GM23248 (cell line): ENCODE measurements around the gene KRTAP5-1. TPM values are rescaled to one million over a fixed set of nuclear protein-coding genes. Genes with fewer than 3 reads are reported as not detected.

Source experiments
- DNase-seq: peaks from one replicate; pipeline ENCODE4 v3.0.0-alpha.2; 2015
- H2AFZ ChIP-seq: fragments of 200-600 bp; sonication (generic); 2 replicates; pipeline ENCODE4 v1.6.1; 2016; ENCODE audit warnings: antibody characterized with exemption
- H3F3A ChIP-seq: fragments of 200-600 bp; sonication (generic); 2 replicates; pipeline ENCODE4 v1.6.1; 2016; ENCODE audit warnings: mild to moderate bottlenecking, antibody characterized with exemption, mixed run types; ENCODE audit not compliant: insufficient read depth
- H3K27ac ChIP-seq: fragments of 200-600 bp; sonication (generic); 2 replicates; pipeline ENCODE4 v1.5.1; 2016; ENCODE audit warnings: mild to moderate bottlenecking
- H3K27me3 ChIP-seq: fragments of 200-600 bp; sonication (generic); replicated peaks from 2 replicates; pipeline ENCODE4 v1.6.1; 2016; ENCODE audit warnings: mild to moderate bottlenecking; ENCODE audit not compliant: insufficient read depth
- H3K36me3 ChIP-seq: fragments of 200-600 bp; sonication (generic); 2 replicates; pipeline ENCODE4 v1.6.1; 2016; ENCODE audit warnings: low read depth, mild to moderate bottlenecking
- H3K4me1 ChIP-seq: fragments of 200-600 bp; sonication (generic); 2 replicates; pipeline ENCODE4 v1.6.1; 2016; ENCODE audit warnings: mild to moderate bottlenecking; ENCODE audit not compliant: insufficient read depth
- H3K4me2 ChIP-seq: fragments of 200-600 bp; sonication (generic); one replicate; pipeline ENCODE4 v1.6.1; 2016; ENCODE audit warnings: mild to moderate bottlenecking; ENCODE audit not compliant: unreplicated experiment
- H3K4me3 ChIP-seq: fragments of 200-600 bp; sonication (generic); 2 replicates; pipeline ENCODE4 v1.5.1; 2016; ENCODE audit warnings: mild to moderate bottlenecking
- H3K79me2 ChIP-seq: fragments of 200-600 bp; sonication (generic); 2 replicates; pipeline ENCODE4 v1.6.1; 2016; ENCODE audit warnings: mild to moderate bottlenecking; ENCODE audit not compliant: insufficient read depth
- H3K9ac ChIP-seq: fragments of 200-600 bp; sonication (generic); 2 replicates; pipeline ENCODE4 v1.6.1; 2016; ENCODE audit warnings: mild to moderate bottlenecking
- H3K9me2 ChIP-seq: fragments of 200-600 bp; sonication (generic); 2 replicates; pipeline ENCODE4 v1.6.1; 2016; ENCODE audit warnings: mixed run types, mild to moderate bottlenecking, moderate library complexity; ENCODE audit not compliant: insufficient read depth
- H3K9me3 ChIP-seq: fragments of 200-600 bp; sonication (generic); one replicate; pipeline ENCODE4 v1.6.1; 2017; ENCODE audit warnings: low read depth
- H4K20me1 ChIP-seq: fragments of 200-600 bp; sonication (generic); 2 replicates; pipeline ENCODE4 v1.6.0; 2016; ENCODE audit not compliant: insufficient read depth
- EZH2 ChIP-seq: fragments of 200-600 bp; sonication (generic); IDR thresholded peaks from 2 replicates; pipeline ENCODE4 v1.6.1; 2018; ENCODE audit warnings: antibody characterized with exemption, mild to moderate bottlenecking; ENCODE audit not compliant: insufficient read depth, poor library complexity, severe bottlenecking
- EZH2phosphoT487 ChIP-seq: fragments of 200-600 bp; sonication (generic); IDR thresholded peaks from 2 replicates; pipeline ENCODE4 v1.6.1; 2018; ENCODE audit warnings: antibody characterized with exemption, moderate library complexity, mild to moderate bottlenecking, low read depth; ENCODE audit not compliant: insufficient read depth
- WGBS, 2 experiments: methylation state at CpG; one replicate each; pipeline ENCODE4 v1.1.6; 2015 to 2017; ENCODE audit warnings: low lambda C conversion rate in 2 of 2, low coverage in 1 of 2; ENCODE audit errors: missing lambda C conversion rate in 2 of 2; 5-methylcytosine and 5-hydroxymethylcytosine counted together
- in situ Hi-C: fragments of 300-500 bp; cut with MboI; formaldehyde crosslinking; loops from 2 replicates; pipeline ENCODE4 v1.15.0; 2020
- polyA plus RNA-seq: library from polyadenylated mRNA; unstranded; fragments of >200 nt; fragmentation: Nextera tagmentation; extraction: Ambion mirVana; gene quantifications from 2 replicates; pipeline ENCODE4 v1.2.1, GENCODE V29; 2016
- total RNA-seq: library from RNA; depleted of rRNA; stranded (reverse); fragments of >200 nt; shearing (Covaris generic); gene quantifications from 2 replicates; pipeline ENCODE4 v1.2.3, GENCODE V29; 2014

Gene KRTAP5-1
- total and polyA plus RNA-seq, 2 experiments from 2014 or later, result not detected

DNA sequence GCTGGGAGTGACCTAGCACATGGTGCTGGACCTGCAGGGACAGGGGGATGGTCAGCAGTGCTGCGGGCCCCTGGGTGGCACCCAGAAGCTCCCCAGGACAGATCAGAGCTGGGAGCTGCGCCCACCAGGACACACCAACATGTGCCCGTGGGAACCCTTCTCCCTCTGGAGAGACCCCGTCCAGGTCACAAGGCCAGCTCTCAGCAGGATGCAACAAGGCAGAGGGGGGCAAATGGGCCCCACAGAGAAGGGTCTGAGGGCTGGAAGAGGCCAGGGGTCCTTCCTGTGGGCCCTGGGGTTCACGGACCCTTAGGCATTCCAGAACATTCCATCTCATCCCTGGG lies 19.2 kb downstream of the KRTAP5-1 start:
- Histone ChIP-seq H3K27ac (no peak overlapping the region), H3K9ac (no peak overlapping the region), H3K4me2 (no peak overlapping the region), H3K79me2 (no peaks in the 10 kb centered on the region), H3K4me1 (no peaks in the 10 kb centered on the region), H3K27me3 (peaks cover 4% of the 10 kb centered on the region; the same call in 1 of the 2 replicates), H4K20me1 (no peaks in the 10 kb centered on the region), H3K9me2 (no peaks in the 10 kb centered on the region), H3K4me3 (no peak overlapping the region), H3F3A (no peaks in the 10 kb centered on the region), H3K9me3 (no peaks in the 10 kb centered on the region), H3K36me3 (no peaks in the 10 kb centered on the region), H2AFZ (no peak overlapping the region)
- WGBS, 2 experiments, result 76 to 79% methylated on average over 4 to 5 of the region's 5 CpGs
- TF ChIP-seq EZH2phosphoT487, result no peak
- no peak for TF ChIP-seq EZH2
- in situ Hi-C loops, result no loop called here
- DNase-seq, result no peak

DNA sequence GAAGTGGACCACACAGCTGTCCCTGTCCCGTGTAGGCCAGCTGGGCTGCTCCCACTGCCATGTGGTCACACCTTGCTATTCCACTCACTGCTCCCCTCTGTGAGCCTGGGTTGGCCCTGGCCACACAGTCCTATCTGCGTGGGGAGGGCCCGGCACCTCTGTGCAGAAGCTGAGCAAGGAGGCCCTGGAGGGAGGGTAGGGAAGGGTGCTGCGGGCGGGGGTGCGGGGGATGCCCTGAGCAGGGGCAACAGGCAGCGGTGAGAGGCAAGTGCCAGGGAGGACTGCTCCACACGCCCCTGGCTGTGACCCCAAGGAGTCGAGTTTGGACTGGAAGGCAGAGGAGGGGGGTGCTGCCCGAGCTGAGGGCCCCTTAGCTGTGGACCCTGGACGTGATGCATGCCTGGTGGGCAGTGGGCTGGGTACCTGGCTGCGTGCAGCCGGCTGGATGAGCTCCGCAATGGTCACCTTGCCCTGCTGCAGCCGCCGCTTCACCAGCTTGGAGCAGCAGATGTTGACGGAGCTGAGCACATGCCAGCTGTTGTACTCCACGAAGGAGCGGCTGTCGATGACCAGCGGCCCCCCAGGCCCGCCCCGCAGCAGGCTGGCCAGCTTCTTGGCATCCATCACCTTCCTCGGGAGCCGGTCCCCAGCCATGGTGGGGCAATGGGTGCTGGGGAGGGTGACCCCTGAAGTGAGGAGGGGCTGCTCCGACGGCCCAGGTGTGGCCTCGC lies 19.7 kb downstream of the KRTAP5-1 start:
- H3K36me3 ChIP-seq, result no peaks in the 10 kb centered on the region
- no peak overlapping the region for H3K4me3 ChIP-seq
- no peak overlapping the region for H3K27ac ChIP-seq
- no peaks in the 10 kb centered on the region for H3F3A ChIP-seq
- H3K9ac ChIP-seq, result no peak overlapping the region
- H4K20me1 ChIP-seq, result no peaks in the 10 kb centered on the region
- no peaks in the 10 kb centered on the region for H3K4me1 ChIP-seq
- no peaks in the 10 kb centered on the region for H3K9me3 ChIP-seq
- 66 to 80% methylated on average over 21 to 28 of the region's 28 CpGs for WGBS, 2 experiments
- no peak overlapping the region for H3K4me2 ChIP-seq
- H3K79me2 ChIP-seq, result no peaks in the 10 kb centered on the region
- H3K9me2 ChIP-seq, result no peaks in the 10 kb centered on the region
- in situ Hi-C loops, result no loop called here
- TF ChIP-seq EZH2phosphoT487 (no peak), EZH2 (no peak)
- DNase-seq, result no peak
- H3K27me3 ChIP-seq, result no peaks in the 10 kb centered on the region
- H2AFZ ChIP-seq, result no peak overlapping the region

DNA sequence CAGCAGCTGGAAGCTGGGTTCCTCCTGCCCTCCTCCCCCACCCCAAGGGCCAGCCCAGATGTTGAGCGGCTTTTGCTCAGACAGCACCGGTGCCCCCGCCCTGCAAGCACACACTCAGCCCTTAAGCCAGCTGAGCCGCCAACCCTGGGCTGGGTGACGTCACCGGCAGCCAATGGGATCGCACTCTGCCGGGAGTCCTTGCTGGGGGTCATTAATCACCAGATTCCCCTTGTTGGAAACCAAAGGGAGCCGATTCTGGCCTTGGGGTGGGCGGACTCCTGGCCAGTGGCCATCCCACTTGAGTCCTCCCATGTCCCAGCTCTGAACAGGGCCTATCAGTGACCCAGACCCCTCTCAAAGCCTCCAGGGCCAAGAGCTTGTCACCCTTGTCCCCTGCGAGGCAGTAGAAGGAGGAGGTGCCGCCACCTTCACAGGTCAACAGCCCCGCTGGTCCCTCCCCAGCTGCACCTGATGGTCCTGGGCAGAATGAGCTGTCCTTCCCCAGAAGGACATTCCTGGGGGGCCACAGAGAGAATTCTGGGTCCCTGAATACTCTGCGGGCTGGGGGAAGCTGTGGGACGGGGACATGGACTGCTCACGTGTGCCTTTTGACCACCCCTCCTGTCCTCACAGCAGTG lies 20.4 kb downstream of the KRTAP5-1 start:
- no peaks in the 10 kb centered on the region for H3K36me3 ChIP-seq
- TF ChIP-seq EZH2phosphoT487 (no peak), EZH2 (no peak)
- H3K9me3 ChIP-seq, result no peaks in the 10 kb centered on the region
- no peak overlapping the region for H3K27ac ChIP-seq
- 39 to 44% methylated on average over 15 to 16 of the region's 16 CpGs for WGBS, 2 experiments
- H3K4me3 ChIP-seq, result no peak overlapping the region
- H2AFZ ChIP-seq, result no peak overlapping the region
- H3F3A ChIP-seq, result no peaks in the 10 kb centered on the region
- no peaks in the 10 kb centered on the region for H3K27me3 ChIP-seq
- peaks cover under 1% of the 10 kb centered on the region; the same call in 1 of the 2 replicates for H3K4me1 ChIP-seq
- no peak overlapping the region for H3K4me2 ChIP-seq
- H3K9me2 ChIP-seq, result no peaks in the 10 kb centered on the region
- no peaks in the 10 kb centered on the region for H3K79me2 ChIP-seq
- DNase-seq, result peak; percentile 72
- H3K9ac ChIP-seq, result no peak overlapping the region
- in situ Hi-C loops, result no loop called here
- H4K20me1 ChIP-seq, result no peaks in the 10 kb centered on the region

DNA sequence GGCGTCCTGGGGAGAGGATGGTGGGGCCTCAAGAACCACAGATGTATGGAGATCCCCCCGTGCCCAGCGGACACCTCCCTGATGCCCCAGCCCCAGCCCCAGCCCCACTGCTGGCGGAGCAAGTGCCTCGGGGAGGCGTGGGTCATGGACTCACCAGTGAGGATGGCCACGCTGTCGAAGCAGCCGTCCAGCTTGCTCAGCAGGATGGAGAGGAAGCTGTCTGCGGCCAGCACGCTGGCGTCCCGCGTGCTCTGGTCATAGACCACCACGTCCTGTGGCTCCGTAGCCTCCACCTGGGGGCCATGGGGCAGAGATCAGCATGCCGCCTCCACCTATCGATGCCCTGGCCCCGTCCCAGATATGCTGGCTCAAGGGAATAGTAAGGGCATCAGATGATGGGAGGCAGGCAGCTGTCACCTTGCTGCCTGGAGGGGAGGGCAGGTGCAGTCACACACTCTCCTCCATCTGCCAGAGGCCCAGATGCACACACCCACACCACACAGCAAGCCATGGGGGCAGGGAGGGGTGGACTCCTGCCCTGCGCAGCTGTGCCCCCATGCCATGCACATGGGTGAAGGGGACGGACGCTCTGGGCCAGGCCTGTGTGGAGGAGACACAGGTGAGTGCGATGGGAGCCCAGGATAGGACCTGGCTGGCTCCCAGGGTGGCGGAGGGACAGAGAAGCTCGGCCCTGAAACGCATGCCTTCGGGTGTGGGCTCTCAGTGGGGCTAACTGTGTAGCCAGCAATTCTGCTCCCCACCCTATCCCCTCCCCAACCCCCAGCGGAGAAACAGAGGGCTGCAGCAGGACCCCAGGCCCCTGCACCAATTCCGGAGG lies 21.2 kb downstream of the KRTAP5-1 start:
- no peak overlapping the region for H3K27ac ChIP-seq
- no peaks in the 10 kb centered on the region for H4K20me1 ChIP-seq
- in situ Hi-C loops, result no loop called here
- no peak overlapping the region for H2AFZ ChIP-seq
- H3K4me3 ChIP-seq, result no peak overlapping the region
- H3K9me3 ChIP-seq, result no peaks in the 10 kb centered on the region
- peaks cover 8% of the 10 kb centered on the region for H3K4me1 ChIP-seq
- no peaks in the 10 kb centered on the region for H3K27me3 ChIP-seq
- H3K79me2 ChIP-seq, result no peaks in the 10 kb centered on the region
- no peak overlapping the region for H3K9ac ChIP-seq
- H3K9me2 ChIP-seq, result no peaks in the 10 kb centered on the region
- no peaks in the 10 kb centered on the region for H3F3A ChIP-seq
- no peaks in the 10 kb centered on the region for H3K36me3 ChIP-seq
- DNase-seq, result no peak
- H3K4me2 ChIP-seq, result no peak overlapping the region
- no peak for TF ChIP-seq EZH2phosphoT487
- TF ChIP-seq EZH2, result no peak
- 72 to 74% methylated on average over 27 to 29 of the region's 29 CpGs for WGBS, 2 experiments
